Activated CD8-positive, alpha-beta T cell treated with anti-CD3 and anti-CD28 coated beads, Interleukin-2, amount 10 ng/mL, durations not matched to agents 7 days and 5 days (primary cell): ENCODE measurements around the gene CMYA5. TPM values are rescaled to one million over a fixed set of nuclear protein-coding genes. Genes with fewer than 3 reads are reported as not detected.
"Not testable (repeated sequence)": the region's sequence is repeated elsewhere in the genome, so short reads cannot be mapped to it uniquely, and the experiment has no call there.

Experiments used
- ATAC-seq: fragments of 150-1000 bp; cut with Tn5 transposase; one replicate; pipeline ENCODE4 v1.10.0; 2021; ENCODE audit warnings: moderate library complexity
- CTCF ChIA-PET: fragments of 350-600 bp; sonication (Branson Sonifier 250); formaldehyde crosslinking; loops from one replicate; lab custom pipeline; 2021; ENCODE audit warnings: antibody characterized with exemption; lab: Charles Lee
- POLR2A ChIA-PET: fragments of 350-600 bp; sonication (Branson Sonifier 250); formaldehyde crosslinking; loops from one replicate; lab custom pipeline; 2021; ENCODE audit warnings: antibody characterized with exemption; lab: Charles Lee
- DNase-seq: peaks from one replicate; pipeline ENCODE4 v3.0.0-alpha.2; 2020
- H3K27ac Mint-ChIP-seq: one replicate; pipeline ENCODE4 v1.8.0; 2021; ENCODE audit warnings: mild to moderate bottlenecking, mixed read lengths
- H3K27me3 Mint-ChIP-seq: one replicate; pipeline ENCODE4 v1.8.0; 2021; ENCODE audit warnings: low read depth, mixed read lengths
- H3K36me3 Mint-ChIP-seq: one replicate; pipeline ENCODE4 v1.8.0; 2021; ENCODE audit warnings: low read depth, mixed read lengths
- H3K4me1 Mint-ChIP-seq: one replicate; pipeline ENCODE4 v1.8.0; 2021; ENCODE audit warnings: low read depth, mixed read lengths
- H3K4me3 Mint-ChIP-seq: one replicate; pipeline ENCODE4 v1.8.0; 2021; ENCODE audit warnings: mild to moderate bottlenecking, mixed read lengths
- H3K9me3 Mint-ChIP-seq: one replicate; pipeline ENCODE4 v1.8.0; 2022; ENCODE audit warnings: mixed read lengths; ENCODE audit not compliant: insufficient read depth
- total RNA-seq, 2 experiments: library from RNA; stranded (reverse); gene quantifications; one replicate each; pipeline ENCODE4 v1.2.3, GENCODE V29; 2021

The CMYA5 gene
- total RNA-seq, 2 experiments from 2014 or later = 0.18 to 0.40 TPM

DNA sequence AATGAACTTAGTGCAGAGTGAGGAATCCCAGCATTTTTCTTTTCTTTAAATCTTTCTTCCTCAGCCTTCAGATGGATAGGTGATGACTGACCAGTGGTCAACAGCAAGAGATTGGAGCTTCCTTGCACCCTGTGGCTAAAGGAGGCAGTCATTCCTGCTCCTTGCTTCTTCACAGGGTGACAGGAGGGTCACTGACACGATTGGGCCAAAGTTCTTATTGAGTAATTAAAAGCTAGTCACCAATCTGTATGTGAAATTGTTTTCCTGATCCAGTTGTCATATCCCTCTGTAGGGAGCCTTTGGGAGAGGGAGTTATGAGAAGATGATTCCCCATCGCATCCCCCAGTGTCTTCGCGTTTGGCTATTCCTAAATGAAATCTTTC, 85.2 kb downstream of the CMYA5 start:
- peaks cover 4% of the 10 kb centered on the region for H3K9me3 Mint-ChIP-seq
- H3K4me1 Mint-ChIP-seq = peaks cover 12% of the 10 kb centered on the region
- no peak overlapping the region for H3K4me3 Mint-ChIP-seq
- CTCF ChIA-PET = interaction anchor here (0.8 to 2.9 kb wide), 11 partner anchors 9 to 94 kb away, joined by 3 to 22 read pairs (median 4); no protein-coding TSS in a partner anchor
- DNase-seq (no peak), ATAC-seq (no peak)
- no peaks in the 10 kb centered on the region for H3K36me3 Mint-ChIP-seq
- H3K27ac Mint-ChIP-seq = no peak overlapping the region
- POLR2A ChIA-PET = no interaction called here
- no peaks in the 10 kb centered on the region for H3K27me3 Mint-ChIP-seq

GRCh38 chr5:79784741-79785140, 95.1 kb downstream of the CMYA5 start:
- H3K36me3 Mint-ChIP-seq, H3K27me3 Mint-ChIP-seq, H3K4me1 Mint-ChIP-seq, H3K27ac Mint-ChIP-seq, POLR2A ChIA-PET, ATAC-seq, DNase-seq, H3K9me3 Mint-ChIP-seq: not testable (repeated sequence)
- CTCF ChIA-PET = interaction anchor here (0.9 kb wide), 1 partner anchor 82 kb away, joined by 3 read pairs; no protein-coding TSS in a partner anchor
- peak overlapping the region; percentile 64 for H3K4me3 Mint-ChIP-seq

DNA sequence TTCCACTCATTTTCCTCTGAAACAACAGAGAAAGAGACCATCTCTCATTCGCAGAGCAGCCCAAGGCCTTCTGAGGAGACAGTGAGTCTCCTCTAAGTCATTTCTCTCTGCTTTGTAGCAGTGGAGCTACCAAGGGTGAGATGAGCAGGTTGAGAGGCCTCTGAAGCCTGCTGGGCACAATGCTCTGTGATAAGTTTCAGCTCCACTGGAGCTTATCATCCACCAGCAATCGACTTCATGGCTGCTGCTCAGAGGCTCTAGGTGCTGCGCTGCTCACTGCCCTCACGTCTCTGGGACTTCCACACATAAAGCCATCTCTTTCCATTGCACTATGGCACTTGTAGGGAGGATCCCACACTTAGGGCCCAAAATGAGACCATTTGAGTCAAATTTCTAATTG, 96.3 kb downstream of the CMYA5 start:
- POLR2A ChIA-PET = no interaction called here
- Mint-ChIP-seq H3K36me3 (no peaks in the 10 kb centered on the region), H3K27me3 (peaks cover 3% of the 10 kb centered on the region), H3K4me1 (no peaks in the 10 kb centered on the region), H3K27ac (no peak overlapping the region), H3K4me3 (no peak overlapping the region), H3K9me3 (peaks cover 4% of the 10 kb centered on the region)
- CTCF ChIA-PET = no interaction called here
- no peak for ATAC-seq
- DNase-seq = no peak

- Mint-ChIP-seq H3K4me1 (peaks cover 2% of the 10 kb centered on the region), H3K27me3 (peaks cover 3% of the 10 kb centered on the region), H3K27ac (no peak overlapping the region), H3K36me3 (no peaks in the 10 kb centered on the region), H3K9me3 (peaks cover 4% of the 10 kb centered on the region), H3K4me3 (no peak overlapping the region)
- ChIA-PET CTCF (no interaction called here), POLR2A (no interaction called here)
- no peak for DNase-seq
- ATAC-seq = no peak
Observed at GRCh38 chr5:79787448-79787847, 97.8 kb downstream of the CMYA5 start.

- peaks cover 3% of the 10 kb centered on the region for H3K27me3 Mint-ChIP-seq
- H3K4me1 Mint-ChIP-seq = peaks cover 2% of the 10 kb centered on the region
- H3K36me3 Mint-ChIP-seq = no peaks in the 10 kb centered on the region
- no peaks in the 10 kb centered on the region for H3K9me3 Mint-ChIP-seq
- H3K4me3 Mint-ChIP-seq = no peak overlapping the region
- DNase-seq (no peak), ATAC-seq (no peak)
- no peak overlapping the region for H3K27ac Mint-ChIP-seq
- ChIA-PET CTCF (interaction anchor here (0.9 to 2.2 kb wide), 2 partner anchors 18 to 292 kb away, joined by 3 to 7 read pairs; no protein-coding TSS in a partner anchor), POLR2A (no interaction called here)
Observed at GRCh38 chr5:79791843-79792242, 102.2 kb downstream of the CMYA5 start.

GRCh38 chr5:79792463-79792862, 102.8 kb downstream of the CMYA5 start:
- ChIA-PET POLR2A (no interaction called here), CTCF (interaction anchor here (2.2 kb wide), 1 partner anchor 18 kb away, joined by 7 read pairs; no protein-coding TSS in a partner anchor)
- ATAC-seq (no peak), DNase-seq (no peak)
- Mint-ChIP-seq H3K4me3 (no peak overlapping the region), H3K9me3 (no peaks in the 10 kb centered on the region), H3K36me3 (no peaks in the 10 kb centered on the region), H3K4me1 (peaks cover 2% of the 10 kb centered on the region), H3K27me3 (peaks cover 3% of the 10 kb centered on the region), H3K27ac (no peak overlapping the region)

GRCh38 chr5:79793304-79793703, 103.7 kb downstream of the CMYA5 start:
- ATAC-seq (no peak), DNase-seq (no peak)
- Mint-ChIP-seq H3K4me1 (peaks cover 2% of the 10 kb centered on the region), H3K36me3 (no peaks in the 10 kb centered on the region), H3K27me3 (peaks cover 3% of the 10 kb centered on the region), H3K27ac (no peak overlapping the region), H3K9me3 (no peaks in the 10 kb centered on the region), H3K4me3 (no peak overlapping the region)
- POLR2A ChIA-PET = no interaction called here
- CTCF ChIA-PET = interaction anchor here (2.2 kb wide), 1 partner anchor 19 kb away, joined by 7 read pairs; no protein-coding TSS in a partner anchor

GRCh38 chr5:79793722-79794121, 104.1 kb downstream of the CMYA5 start:
- DNase-seq (no peak), ATAC-seq (no peak)
- POLR2A ChIA-PET = no interaction called here
- Mint-ChIP-seq H3K4me1 (peaks cover 2% of the 10 kb centered on the region), H3K36me3 (no peaks in the 10 kb centered on the region), H3K27ac (no peak overlapping the region), H3K27me3 (peaks cover 3% of the 10 kb centered on the region), H3K4me3 (no peak overlapping the region), H3K9me3 (no peaks in the 10 kb centered on the region)
- CTCF ChIA-PET = interaction anchor here (2.2 kb wide), 1 partner anchor 20 kb away, joined by 7 read pairs; no protein-coding TSS in a partner anchor

DNA sequence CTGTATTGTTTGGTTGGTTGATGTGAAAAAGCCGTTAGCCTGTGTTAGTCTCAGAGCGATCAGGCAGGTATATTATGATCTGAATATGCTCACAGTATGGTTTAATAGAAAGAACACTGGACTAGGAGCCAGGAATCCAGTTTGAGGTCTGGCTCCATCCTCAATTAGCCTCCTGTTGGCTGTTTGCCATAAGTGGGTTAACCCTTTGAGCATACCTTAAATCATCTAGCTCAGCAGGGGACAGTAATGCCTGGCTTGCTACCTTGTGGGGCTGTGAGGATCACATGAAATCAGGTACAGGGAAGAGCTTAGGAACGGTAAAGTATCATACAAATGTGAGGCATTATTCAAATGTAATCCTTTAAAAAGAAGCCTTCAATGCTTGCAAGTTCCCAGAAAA, 104.7 kb downstream of the CMYA5 start:
- Mint-ChIP-seq H3K36me3 (no peaks in the 10 kb centered on the region), H3K9me3 (no peaks in the 10 kb centered on the region), H3K4me3 (no peak overlapping the region), H3K27me3 (peaks cover 3% of the 10 kb centered on the region), H3K27ac (no peak overlapping the region), H3K4me1 (peaks cover 2% of the 10 kb centered on the region)
- no peak for DNase-seq
- POLR2A ChIA-PET = no interaction called here
- CTCF ChIA-PET = interaction anchor here (1.0 kb wide), 1 partner anchor 11 kb away, joined by 3 read pairs; no protein-coding TSS in a partner anchor
- no peak for ATAC-seq

GRCh38 chr5:79795764-79796398, 106.2 kb downstream of the CMYA5 start:
- ChIA-PET CTCF (no interaction called here), POLR2A (no interaction called here)
- Mint-ChIP-seq H3K27ac (no peak overlapping the region), H3K27me3 (no peaks in the 10 kb centered on the region), H3K9me3 (no peaks in the 10 kb centered on the region), H3K4me3 (no peak overlapping the region), H3K4me1 (peaks cover 3% of the 10 kb centered on the region), H3K36me3 (no peaks in the 10 kb centered on the region)
- no peak for ATAC-seq
- no peak for DNase-seq

DNA sequence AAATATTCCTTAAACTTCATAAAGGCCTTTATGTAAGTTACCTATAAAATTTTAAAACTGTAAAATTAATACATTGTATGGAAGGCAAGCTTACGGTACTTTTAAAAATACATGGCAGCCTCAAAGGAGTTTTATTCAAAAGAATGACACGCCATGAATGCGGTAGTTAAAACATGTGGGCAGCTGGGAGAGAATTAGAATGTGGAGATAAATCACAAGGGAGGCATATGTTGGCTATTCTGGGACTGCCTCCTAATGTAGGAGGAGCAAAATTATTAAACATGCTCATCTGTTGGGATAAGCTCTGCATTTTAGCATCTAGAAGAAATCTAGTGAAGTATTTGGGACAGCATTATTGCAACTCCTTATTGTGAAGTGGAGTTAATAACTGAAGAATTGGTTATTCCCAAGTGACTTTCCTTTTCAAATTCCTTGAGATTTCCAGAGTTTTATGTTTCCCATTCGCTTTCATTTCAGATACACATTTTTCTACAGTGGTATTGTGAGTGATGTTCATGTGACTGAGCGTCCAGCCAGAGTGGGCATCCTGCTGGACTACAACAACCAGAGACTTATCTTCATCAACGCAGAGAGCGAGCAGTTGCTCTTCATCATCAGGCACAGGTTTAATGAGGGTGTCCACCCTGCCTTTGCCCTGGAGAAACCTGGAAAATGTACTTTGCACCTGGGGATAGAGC, 109.4 kb downstream of the CMYA5 start:
- no peaks in the 10 kb centered on the region for H3K9me3 Mint-ChIP-seq
- ATAC-seq (no peak), DNase-seq (no peak)
- no peak overlapping the region for H3K27ac Mint-ChIP-seq
- ChIA-PET CTCF (no interaction called here), POLR2A (no interaction called here)
- peaks cover 24% of the 10 kb centered on the region for H3K4me1 Mint-ChIP-seq
- no peaks in the 10 kb centered on the region for H3K36me3 Mint-ChIP-seq
- H3K27me3 Mint-ChIP-seq = no peaks in the 10 kb centered on the region
- H3K4me3 Mint-ChIP-seq = no peak overlapping the region
